Stimulated activated effector memory CD8-positive, alpha-beta T cell treated with anti-CD3 and anti-CD28 coated beads, Interleukin-12 subunit alpha, Interleukin-12 subunit beta, amount 100 ng/mL, for 72 hours (primary cell): ENCODE measurements around the gene ANGPTL2.

Source experiments
- ATAC-seq: fragments of 150-1000 bp; cut with Tn5 transposase; 2 replicates; pipeline ENCODE4 v1.10.0; 2021
- DNase-seq, 2 donors: peaks; one replicate each; pipeline ENCODE4 v3.0.0; 2021 to 2022; ENCODE audit warnings: low spot score in 2 of 2
- H3K27ac Mint-ChIP-seq: one replicate; pipeline ENCODE4 v1.8.0; 2022; ENCODE audit warnings: mild to moderate bottlenecking, mixed read lengths
- H3K36me3 Mint-ChIP-seq: one replicate; pipeline ENCODE4 v1.8.0; 2022; ENCODE audit warnings: mild to moderate bottlenecking, mixed read lengths
- H3K4me1 Mint-ChIP-seq: one replicate; pipeline ENCODE4 v1.8.0; 2022; ENCODE audit warnings: mixed read lengths
- H3K4me3 Mint-ChIP-seq: one replicate; pipeline ENCODE4 v1.8.0; 2022; ENCODE audit warnings: mild to moderate bottlenecking, mixed read lengths
- H3K9me3 Mint-ChIP-seq: one replicate; pipeline ENCODE4 v1.8.0; 2022; ENCODE audit warnings: mixed read lengths

The ANGPTL2 gene

DNA sequence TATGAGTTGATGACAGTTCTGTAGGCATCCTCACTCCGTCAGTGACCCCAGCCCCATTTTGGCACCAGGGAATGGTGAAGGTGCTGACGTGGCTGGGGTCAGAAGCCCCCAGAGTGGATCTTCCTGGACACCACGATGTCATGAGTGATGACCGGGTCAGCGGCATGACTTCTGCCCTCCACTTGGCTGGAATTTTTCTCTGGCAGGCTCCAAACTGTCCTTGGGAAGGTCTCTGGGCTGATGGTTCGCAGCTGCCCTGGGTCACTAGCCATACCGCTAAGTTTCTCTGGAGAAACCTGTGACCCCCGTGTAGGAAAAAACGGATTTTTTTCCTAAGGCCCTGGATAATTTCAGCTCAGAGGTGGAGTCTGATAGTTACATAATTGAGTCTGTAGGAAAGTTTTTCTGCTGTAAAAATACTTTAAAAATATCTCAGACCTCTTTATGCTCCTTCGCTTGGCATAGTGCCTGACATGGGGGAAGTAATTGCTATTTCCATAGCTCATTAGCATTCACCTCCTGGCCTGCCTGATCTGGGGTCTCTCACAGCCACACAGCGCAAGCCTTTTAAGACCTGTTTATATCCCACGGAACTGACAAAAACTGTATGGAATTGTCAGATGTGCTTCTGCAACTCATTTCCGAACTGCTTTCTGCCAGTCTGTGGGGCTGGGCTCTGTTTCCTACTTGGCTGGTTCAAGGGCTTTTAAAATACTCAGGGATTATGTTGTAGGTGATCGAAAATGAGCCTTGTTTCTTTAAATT lies 69.2 kb downstream of the ANGPTL2 start:
- H3K4me1 Mint-ChIP-seq, result peaks cover 39% of the 10 kb centered on the region
- ATAC-seq (no peak), DNase-seq (no peak)
- H3K4me3 Mint-ChIP-seq, result no peak overlapping the region
- H3K27ac Mint-ChIP-seq, result peak overlapping the region; percentile 10
- H3K9me3 Mint-ChIP-seq, result no peaks in the 10 kb centered on the region
- H3K36me3 Mint-ChIP-seq, result peaks cover 5% of the 10 kb centered on the region

DNA sequence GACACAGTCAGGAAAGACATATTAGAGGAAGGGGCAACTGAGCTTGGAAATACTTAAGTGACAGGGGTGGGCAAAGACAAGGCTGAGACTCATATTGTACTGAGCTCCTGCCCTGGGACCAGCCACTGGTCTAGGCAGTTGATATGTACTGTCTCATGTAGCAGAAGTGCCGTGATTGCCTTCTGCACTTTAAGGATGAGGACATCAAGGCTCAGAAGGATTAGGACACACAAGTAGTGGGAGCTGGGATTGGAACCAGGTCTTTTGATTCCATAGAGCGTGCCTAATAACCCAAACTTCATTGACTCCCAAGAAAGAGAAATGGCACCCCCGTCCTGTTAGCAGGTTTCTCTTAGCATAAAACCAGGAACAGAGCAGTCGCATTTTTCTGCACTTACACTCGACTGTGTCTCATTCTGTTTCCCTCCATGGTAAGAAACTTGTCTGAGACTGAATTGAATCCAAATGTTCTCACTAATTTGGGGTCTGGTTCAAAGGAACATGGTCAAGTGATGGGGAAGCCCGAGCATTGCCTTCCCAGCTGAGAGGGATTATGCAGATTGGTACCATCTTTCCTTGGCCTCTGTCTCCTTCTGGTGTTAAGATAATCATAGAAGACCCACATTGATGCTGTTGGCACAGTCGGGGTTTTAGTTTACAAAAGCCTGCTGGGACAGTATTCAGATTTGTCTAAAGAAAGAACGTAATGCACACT lies 70.4 kb downstream of the ANGPTL2 start:
- ATAC-seq, result no peak

DNA sequence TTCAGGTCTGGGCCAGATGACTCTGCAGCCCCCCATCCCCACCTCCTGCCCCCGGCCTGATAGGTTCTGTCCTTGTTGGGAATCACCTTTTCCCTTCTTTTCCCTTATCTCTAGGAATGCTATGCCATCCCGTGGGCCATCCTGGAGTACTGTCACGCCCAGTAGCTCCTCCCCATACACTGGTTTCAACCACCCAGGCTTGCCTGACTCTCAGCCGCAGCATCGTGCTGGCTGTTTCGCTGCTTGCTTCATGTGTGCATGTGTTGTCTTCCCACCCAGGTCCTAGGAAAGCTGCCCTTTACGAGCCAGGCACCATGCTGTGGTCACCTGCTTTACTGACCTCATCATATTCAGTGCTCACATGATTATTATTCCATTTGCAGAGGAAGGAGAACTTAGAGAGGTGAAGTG lies 71.8 kb downstream of the ANGPTL2 start:
- H3K9me3 Mint-ChIP-seq, result no peaks in the 10 kb centered on the region
- ATAC-seq (no peak), DNase-seq (no peak)
- H3K27ac Mint-ChIP-seq, result peak overlapping the region; percentile 16
- peaks cover 34% of the 10 kb centered on the region for H3K4me1 Mint-ChIP-seq
- H3K36me3 Mint-ChIP-seq, result peaks cover 5% of the 10 kb centered on the region
- no peak overlapping the region for H3K4me3 Mint-ChIP-seq

More for the DNA sequence above, 70.4 kb downstream of the ANGPTL2 start:
- no peak for DNase-seq
- no peak overlapping the region for H3K4me3 Mint-ChIP-seq
- H3K36me3 Mint-ChIP-seq, result peaks cover 5% of the 10 kb centered on the region
- H3K27ac Mint-ChIP-seq, result no peak overlapping the region
- H3K4me1 Mint-ChIP-seq, result peaks cover 38% of the 10 kb centered on the region
- no peaks in the 10 kb centered on the region for H3K9me3 Mint-ChIP-seq

DNA sequence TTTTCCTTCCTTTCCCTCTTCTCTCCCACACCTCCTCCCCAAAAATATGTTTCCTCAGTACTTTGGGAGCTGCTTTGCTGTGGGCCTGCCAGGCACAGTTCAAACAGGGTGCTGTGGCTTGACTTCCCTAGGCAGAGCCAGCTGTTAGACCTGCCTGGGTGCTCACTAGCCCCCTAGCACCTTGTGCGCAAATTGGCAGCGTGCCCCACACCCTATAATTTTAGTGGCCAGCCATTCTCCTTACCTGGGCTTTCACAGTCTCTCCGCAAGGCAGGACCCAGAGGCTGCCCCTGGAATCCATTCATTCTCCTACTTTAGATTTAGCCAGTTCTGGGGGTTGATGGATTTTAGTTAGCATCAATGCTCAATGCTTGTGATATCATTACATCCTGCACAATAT lies 72.3 kb downstream of the ANGPTL2 start:
- Mint-ChIP-seq H3K4me3 (no peak overlapping the region), H3K36me3 (peaks cover 5% of the 10 kb centered on the region), H3K4me1 (peaks cover 34% of the 10 kb centered on the region), H3K9me3 (no peaks in the 10 kb centered on the region), H3K27ac (peak overlapping the region; percentile 16)
- ATAC-seq, result no peak
- no peak for DNase-seq

DNA sequence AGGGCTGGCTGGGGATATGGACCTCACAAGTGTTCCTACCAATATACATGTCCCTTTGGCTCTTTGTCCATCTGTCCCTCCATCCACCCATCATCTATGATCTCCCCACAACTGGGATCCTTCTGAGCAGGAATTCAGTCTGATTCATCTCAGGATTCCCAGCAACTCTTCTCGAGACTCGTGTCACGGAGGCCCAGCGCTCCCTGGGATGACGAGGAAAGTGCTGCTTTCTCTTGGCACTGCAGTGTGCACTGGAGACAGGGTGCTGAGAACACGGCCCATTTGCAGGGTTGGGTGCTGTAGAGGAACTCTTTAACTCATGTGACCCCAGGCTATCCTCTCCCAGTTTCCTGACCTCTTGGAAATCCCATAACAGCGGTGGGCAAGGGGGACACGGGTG lies 72.9 kb downstream of the ANGPTL2 start:
- Mint-ChIP-seq H3K9me3 (no peaks in the 10 kb centered on the region), H3K27ac (peak overlapping the region; percentile 75), H3K4me3 (peak overlapping the region; percentile 50), H3K36me3 (peaks cover 5% of the 10 kb centered on the region), H3K4me1 (peaks cover 34% of the 10 kb centered on the region)
- no peak for DNase-seq
- no peak for ATAC-seq

DNA sequence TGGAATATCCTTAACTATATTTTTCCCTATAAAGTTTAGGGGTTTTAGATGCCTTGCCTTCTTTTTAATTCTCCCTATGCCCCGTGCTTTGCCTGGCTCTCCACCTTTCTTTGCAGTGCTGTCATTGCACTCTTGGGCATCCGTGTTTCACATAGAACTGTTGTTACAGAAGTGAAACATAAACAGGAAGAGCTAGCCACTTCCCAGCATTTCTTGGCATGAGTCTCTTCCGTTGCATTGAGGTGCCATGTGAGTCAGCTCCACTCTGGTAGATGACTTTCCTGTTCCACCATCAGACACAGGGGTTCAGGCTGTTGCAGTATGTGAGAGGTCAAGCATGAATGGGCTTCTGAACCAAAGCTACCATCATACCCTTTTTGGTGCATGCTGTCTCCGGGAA lies 73.4 kb downstream of the ANGPTL2 start:
- peaks cover 5% of the 10 kb centered on the region for H3K36me3 Mint-ChIP-seq
- peaks cover 34% of the 10 kb centered on the region for H3K4me1 Mint-ChIP-seq
- DNase-seq (peak; percentile 18 to 61), ATAC-seq (peak; percentile 99)
- H3K9me3 Mint-ChIP-seq, result no peaks in the 10 kb centered on the region
- H3K4me3 Mint-ChIP-seq, result peak overlapping the region; percentile 50
- peak overlapping the region; percentile 75 for H3K27ac Mint-ChIP-seq

DNA sequence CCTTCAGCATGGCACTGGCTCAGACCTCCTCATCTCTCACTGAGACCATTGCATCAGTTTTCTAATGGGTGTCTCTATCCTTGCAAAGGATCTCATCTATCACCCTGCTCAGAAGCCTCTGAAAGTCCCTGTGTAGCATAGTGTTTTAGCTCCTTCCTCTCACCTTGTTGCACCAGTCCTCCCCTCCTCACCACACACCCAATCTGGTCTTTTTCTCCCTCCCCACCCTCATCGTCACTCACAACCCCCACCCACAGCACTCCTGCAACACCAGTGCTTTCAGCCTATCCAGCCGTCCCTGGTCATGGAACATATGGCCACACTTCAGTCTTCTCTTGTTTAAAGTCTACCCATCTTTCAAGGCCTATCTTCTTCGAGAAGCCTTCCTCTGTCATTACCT lies 74.5 kb downstream of the ANGPTL2 start:
- Mint-ChIP-seq H3K9me3 (no peaks in the 10 kb centered on the region), H3K36me3 (peaks cover 5% of the 10 kb centered on the region), H3K4me3 (no peak overlapping the region), H3K27ac (peak overlapping the region; percentile 75), H3K4me1 (peaks cover 34% of the 10 kb centered on the region)
- DNase-seq (no peak), ATAC-seq (no peak)

DNA sequence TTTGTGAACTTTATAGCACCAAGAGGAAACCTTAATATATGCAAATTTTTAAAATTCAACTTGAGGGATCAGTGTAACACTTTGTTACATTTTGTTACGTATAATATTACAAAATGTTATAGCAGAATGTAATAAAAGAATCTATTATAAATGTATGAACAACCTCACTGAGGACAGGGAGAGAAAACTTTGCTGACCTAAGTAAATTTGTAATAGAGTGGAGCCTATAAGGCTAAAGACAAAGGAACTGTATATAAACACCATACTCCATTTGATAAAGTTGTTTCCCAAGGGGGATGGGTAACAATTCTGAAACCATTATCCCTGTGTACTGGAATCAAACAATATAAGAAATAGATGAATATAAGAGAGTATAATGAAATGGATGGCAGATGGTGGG lies 77.3 kb downstream of the ANGPTL2 start:
- Mint-ChIP-seq H3K9me3 (no peaks in the 10 kb centered on the region), H3K27ac (no peak overlapping the region), H3K4me3 (no peak overlapping the region), H3K36me3 (peaks cover 5% of the 10 kb centered on the region), H3K4me1 (peaks cover 25% of the 10 kb centered on the region)
- no peak for ATAC-seq
- no peak for DNase-seq

DNA sequence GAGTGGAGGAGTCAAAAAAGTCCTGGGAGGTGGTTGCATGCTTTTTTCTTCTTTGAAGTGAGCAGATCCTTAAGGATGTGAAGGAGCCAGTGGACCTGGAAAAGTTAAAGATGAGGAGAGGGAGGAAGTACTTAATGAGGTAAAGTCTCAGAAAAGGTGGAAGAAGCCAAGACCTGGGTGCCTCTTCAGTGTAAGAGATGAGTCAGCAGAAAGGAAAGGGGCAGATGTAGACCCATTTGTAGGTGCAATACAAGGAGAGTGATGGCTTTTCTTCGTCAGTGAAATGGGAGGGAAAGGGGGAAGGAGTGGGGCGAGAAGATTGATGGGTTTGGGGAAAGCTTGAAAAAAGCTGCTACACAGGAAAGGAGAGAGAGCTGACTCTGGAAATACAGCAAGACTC lies 82.9 kb downstream of the ANGPTL2 start:
- DNase-seq, result no peak
- Mint-ChIP-seq H3K4me3 (no peak overlapping the region), H3K27ac (no peak overlapping the region), H3K36me3 (no peaks in the 10 kb centered on the region), H3K4me1 (no peaks in the 10 kb centered on the region), H3K9me3 (no peaks in the 10 kb centered on the region)
- ATAC-seq, result no peak

DNA sequence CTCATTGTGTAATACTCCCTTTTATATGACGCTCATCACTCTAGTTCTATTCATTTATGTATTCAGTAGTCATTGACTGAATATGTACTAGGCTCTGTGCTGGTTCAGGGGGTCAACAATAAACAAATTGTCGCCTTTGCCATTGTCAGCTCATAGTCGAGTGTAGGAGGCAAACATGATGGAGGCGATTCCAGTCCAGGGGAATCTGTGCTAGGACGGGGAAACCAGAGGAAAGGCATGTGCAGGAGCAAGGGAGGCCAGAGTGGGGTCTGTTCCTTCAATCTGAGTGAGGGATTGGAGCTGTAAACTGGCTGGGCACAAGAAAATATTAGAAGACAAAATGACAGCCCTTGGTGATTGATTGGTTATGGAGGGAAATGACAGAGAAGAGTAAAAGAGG lies 83.9 kb downstream of the ANGPTL2 start:
- DNase-seq, result no peak
- Mint-ChIP-seq H3K4me3 (no peak overlapping the region), H3K27ac (no peak overlapping the region), H3K9me3 (no peaks in the 10 kb centered on the region), H3K4me1 (no peaks in the 10 kb centered on the region), H3K36me3 (no peaks in the 10 kb centered on the region)
- no peak for ATAC-seq
